Skeletal muscle satellite cell (primary cell): ENCODE measurements around the gene KBTBD8.
A peak's percentile ranks its signal among the peaks of the same experiment; 100 is the strongest.

ENCODE experiments used
- H3K27me3 ChIP-seq: 2 replicates; pipeline ENCODE4 v1.7.0; 2013; ENCODE audit warnings: low read length; ENCODE audit not compliant: control insufficient read depth, insufficient read depth
- H3K36me3 ChIP-seq: 2 replicates; pipeline ENCODE4 v1.7.0; 2013; ENCODE audit warnings: mild to moderate bottlenecking, control low read depth, low read length; ENCODE audit not compliant: insufficient read depth
- H3K4me1 ChIP-seq: 2 replicates; pipeline ENCODE4 v1.7.0; 2013; ENCODE audit warnings: low read length; ENCODE audit not compliant: control insufficient read depth, insufficient read depth
- H3K4me2 ChIP-seq: 2 replicates; pipeline ENCODE4 v1.7.0; 2013; ENCODE audit warnings: mild to moderate bottlenecking, low read length
- H3K4me3 ChIP-seq: 2 replicates; pipeline ENCODE4 v1.7.0; 2013; ENCODE audit warnings: low read length
- H3K9ac ChIP-seq: 2 replicates; pipeline ENCODE4 v1.7.0; 2013; ENCODE audit warnings: mild to moderate bottlenecking, low read depth, low read length, moderate library complexity
- H3K9me3 ChIP-seq: replicated peaks from 2 replicates; pipeline ENCODE4 v1.7.0; 2013; ENCODE audit warnings: mild to moderate bottlenecking, control low read depth, low read length

KBTBD8 gene

DNA sequence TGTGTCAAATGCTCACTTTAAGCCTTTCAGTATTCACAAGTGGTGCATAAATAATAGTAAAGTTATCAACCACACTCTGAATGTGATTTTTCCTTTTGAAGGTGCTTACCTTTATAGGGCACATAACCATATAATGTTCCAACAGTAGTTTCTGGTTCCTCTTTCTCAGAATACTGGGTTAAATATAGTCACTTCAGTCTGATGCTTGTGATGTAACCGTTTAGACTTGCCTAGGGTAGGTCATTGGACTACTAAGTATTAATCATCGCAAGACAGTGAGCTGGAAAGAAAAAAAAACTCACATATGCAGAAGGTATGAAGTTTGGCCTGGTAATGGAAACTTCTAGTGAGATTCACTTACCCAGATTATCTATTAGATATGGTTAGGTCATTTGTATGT lies 1.9 kb downstream of the KBTBD8 start:
- H3K36me3 ChIP-seq, result peaks cover 8% of the 10 kb centered on the region
- no peaks in the 10 kb centered on the region for H3K27me3 ChIP-seq
- no peak overlapping the region for H3K4me3 ChIP-seq
- no peak overlapping the region for H3K9ac ChIP-seq
- peak overlapping the region; percentile 92 for H3K4me2 ChIP-seq
- H3K4me1 ChIP-seq, result peaks cover 24% of the 10 kb centered on the region
- H3K9me3 ChIP-seq, result no peaks in the 10 kb centered on the region

DNA sequence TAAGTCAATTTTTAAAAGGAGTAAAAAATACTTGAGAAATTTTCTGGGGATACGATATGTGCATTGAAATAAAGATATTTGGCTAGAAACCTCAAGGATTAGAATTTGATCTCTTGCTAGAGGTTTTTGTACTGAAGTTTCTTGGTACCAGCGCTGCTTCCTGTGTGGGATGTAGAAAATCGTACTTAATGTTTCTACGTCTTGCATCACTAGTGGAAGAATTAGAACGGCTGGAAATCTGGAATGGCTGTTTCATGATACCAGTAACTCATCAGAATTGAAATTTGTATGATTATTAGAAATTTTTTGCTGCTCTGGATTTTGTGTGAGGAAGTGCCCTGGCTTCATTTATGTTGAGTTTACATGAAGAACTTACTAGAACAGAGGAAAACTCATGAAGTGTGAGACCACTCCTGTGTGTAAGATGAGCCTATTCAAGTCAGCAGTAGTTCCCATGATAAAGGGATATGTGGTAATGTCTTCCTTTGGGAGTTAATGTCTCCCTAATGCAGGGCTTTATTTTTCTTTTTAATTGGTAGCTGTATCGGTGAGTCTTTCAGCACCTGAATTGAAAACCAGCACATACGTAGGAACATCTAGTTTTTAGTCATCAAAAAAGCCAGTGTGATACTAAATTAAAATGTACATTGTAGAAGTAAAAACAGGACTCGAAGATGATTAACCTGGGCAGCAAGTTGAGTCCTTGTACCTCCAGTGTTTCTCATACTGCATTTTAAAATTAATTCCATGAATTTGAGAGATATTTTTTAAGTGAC lies 3.2 kb downstream of the KBTBD8 start:
- Histone ChIP-seq H3K27me3 (no peaks in the 10 kb centered on the region), H3K9ac (no peak overlapping the region), H3K4me1 (peaks cover 27% of the 10 kb centered on the region), H3K4me2 (no peak overlapping the region), H3K36me3 (peaks cover 8% of the 10 kb centered on the region), H3K4me3 (no peak overlapping the region), H3K9me3 (no peaks in the 10 kb centered on the region)

DNA sequence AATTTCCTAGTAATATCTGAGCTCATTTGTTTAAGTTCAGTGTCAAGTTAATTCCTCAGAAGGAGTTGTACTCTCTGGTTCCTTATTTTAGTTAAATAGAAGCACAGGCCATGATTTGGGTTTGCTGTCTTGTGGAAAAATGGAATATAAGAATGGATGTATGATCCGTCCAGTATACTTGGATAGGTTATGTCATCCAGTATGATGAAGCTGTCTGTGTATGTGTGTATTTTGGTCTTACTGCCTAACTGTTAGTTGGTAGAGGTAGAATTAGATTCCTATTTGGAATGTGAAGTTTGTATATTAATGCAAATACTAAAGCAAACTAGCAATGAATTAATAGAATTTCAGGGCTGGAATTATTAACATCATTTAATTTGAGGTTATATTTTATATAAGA lies 7.9 kb downstream of the KBTBD8 start:
- H3K9ac ChIP-seq, result no peak overlapping the region
- H3K27me3 ChIP-seq, result no peaks in the 10 kb centered on the region
- peaks cover 11% of the 10 kb centered on the region for H3K4me1 ChIP-seq
- no peaks in the 10 kb centered on the region for H3K9me3 ChIP-seq
- H3K4me3 ChIP-seq, result no peak overlapping the region
- H3K4me2 ChIP-seq, result no peak overlapping the region
- peaks cover 20% of the 10 kb centered on the region for H3K36me3 ChIP-seq

DNA sequence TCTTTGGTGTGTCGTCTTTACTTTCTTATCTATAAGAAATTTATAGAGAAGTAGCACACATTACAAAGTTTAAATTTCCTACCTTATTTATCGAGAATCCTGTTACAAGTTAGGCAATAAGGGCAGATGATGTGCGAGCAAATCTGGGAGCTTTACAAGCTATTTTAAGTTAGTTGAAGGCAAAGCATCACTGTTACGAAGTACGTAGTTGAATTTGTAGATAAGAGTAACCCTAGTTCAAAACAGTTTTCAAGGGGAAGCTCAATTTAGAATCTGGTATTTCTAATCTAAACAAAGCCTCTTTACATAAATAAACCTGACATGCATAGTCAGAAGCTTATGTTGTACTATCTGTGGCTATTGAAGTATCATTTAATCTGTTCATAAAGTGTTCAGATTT lies 8.4 kb downstream of the KBTBD8 start:
- Histone ChIP-seq H3K9me3 (no peaks in the 10 kb centered on the region), H3K4me1 (peaks cover 11% of the 10 kb centered on the region), H3K27me3 (no peaks in the 10 kb centered on the region), H3K9ac (no peak overlapping the region), H3K4me2 (no peak overlapping the region), H3K4me3 (no peak overlapping the region), H3K36me3 (peaks cover 20% of the 10 kb centered on the region)

DNA sequence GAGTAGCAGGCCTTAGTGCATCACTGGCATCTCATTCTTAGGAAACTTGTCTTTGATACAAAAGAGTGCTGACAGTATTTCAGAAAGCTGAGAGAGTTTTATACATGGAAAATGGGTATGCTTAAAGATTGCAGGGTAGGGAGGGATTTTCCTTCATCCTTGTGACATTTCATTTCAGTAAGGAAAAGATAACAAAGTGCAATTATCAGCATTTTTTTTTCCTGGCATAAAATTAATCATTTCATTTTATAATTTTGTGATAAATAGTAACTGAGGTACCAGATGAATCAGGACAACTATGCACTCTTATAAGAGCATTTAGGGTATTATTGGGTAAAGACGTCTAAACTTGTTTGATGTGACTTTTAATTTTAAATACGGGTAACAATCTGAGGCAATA lies 10.3 kb downstream of the KBTBD8 start:
- Histone ChIP-seq H3K4me1 (peaks cover 11% of the 10 kb centered on the region), H3K9me3 (no peaks in the 10 kb centered on the region), H3K4me2 (no peak overlapping the region), H3K9ac (no peak overlapping the region), H3K36me3 (peaks cover 20% of the 10 kb centered on the region), H3K27me3 (no peaks in the 10 kb centered on the region), H3K4me3 (no peak overlapping the region)

DNA sequence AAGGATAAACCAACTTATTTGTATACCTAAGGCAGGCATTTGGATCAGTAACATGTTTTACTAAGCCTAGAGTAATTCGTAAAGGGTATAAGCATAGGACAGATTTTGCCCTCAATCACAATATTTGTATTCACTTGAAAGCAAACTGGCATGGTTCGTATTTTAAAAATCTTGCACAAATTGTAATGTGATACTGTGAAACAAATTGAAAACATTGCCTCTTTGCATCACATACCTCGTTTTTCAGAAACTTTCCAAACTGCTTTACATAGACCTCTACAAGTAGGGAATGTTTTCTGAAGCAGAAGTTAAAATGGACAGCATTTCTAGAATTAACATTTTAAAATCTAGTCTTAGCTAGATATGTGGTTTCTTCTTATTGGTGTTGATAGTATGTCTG lies 11.6 kb downstream of the KBTBD8 start:
- Histone ChIP-seq H3K27me3 (no peaks in the 10 kb centered on the region), H3K9ac (no peak overlapping the region), H3K36me3 (peaks cover 12% of the 10 kb centered on the region), H3K4me2 (no peak overlapping the region), H3K9me3 (no peaks in the 10 kb centered on the region), H3K4me3 (no peak overlapping the region), H3K4me1 (peaks cover 11% of the 10 kb centered on the region)

DNA sequence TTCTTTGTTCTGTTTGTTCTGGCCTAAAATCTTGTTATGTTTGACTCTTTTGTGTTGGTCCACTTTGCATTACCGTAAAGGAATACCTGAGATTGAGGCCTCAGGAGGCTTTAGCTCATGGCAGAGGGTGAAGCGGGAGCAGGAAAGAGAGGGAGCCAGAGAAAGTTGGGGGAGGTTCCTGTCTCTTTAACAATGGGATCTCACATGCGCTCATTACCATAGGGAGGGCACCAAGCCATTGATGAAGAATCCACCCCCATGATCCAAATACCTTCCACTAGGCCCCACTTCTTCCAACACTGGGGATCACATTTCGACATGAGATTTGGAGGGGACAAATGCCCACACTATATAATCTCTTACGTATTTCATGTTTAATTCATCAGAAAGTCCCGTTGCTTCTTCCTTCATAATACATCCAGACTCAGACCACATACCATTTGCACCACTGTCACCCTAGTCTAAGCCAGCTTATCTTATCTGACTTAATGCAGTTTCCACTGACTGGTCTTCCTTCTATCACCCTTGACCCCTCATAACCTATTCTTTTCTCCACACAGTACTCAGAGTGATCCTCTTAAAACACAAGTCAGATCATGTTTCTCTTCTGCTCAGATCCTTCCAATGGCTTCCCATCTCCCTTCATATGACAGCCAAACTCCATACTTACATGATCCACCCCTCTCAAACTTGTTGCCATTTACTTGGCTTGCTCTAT lies 13.5 kb downstream of the KBTBD8 start:
- Histone ChIP-seq H3K4me2 (no peak overlapping the region), H3K9me3 (no peaks in the 10 kb centered on the region), H3K27me3 (no peaks in the 10 kb centered on the region), H3K9ac (no peak overlapping the region), H3K4me1 (peaks cover 5% of the 10 kb centered on the region), H3K4me3 (no peak overlapping the region), H3K36me3 (peaks cover 12% of the 10 kb centered on the region)

DNA sequence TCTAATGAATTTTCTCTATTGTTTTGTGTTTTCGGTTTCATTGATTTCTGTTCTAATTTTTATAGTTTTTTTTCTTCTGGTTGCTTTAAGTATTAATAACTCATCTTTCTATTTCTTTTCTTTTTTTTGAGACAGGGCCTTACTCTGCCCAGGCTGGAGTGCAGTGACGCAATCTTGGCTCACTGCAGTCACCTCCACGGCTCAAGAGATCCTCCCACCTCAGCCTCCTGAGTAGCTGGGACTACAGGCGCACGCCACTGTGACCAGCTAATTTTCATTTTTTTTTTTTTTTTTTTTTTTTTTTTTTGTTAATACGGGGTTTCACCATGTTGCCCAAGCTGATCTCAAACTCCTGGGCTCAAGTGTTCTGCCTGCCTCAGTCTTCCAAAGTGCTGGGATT lies 14.5 kb downstream of the KBTBD8 start:
- no peaks in the 10 kb centered on the region for H3K9me3 ChIP-seq
- H3K27me3 ChIP-seq, result no peaks in the 10 kb centered on the region
- peaks cover 12% of the 10 kb centered on the region for H3K36me3 ChIP-seq
- H3K4me1 ChIP-seq, result no peaks in the 10 kb centered on the region
- H3K9ac ChIP-seq, result no peak overlapping the region
- H3K4me2 ChIP-seq, result no peak overlapping the region
- no peak overlapping the region for H3K4me3 ChIP-seq

DNA sequence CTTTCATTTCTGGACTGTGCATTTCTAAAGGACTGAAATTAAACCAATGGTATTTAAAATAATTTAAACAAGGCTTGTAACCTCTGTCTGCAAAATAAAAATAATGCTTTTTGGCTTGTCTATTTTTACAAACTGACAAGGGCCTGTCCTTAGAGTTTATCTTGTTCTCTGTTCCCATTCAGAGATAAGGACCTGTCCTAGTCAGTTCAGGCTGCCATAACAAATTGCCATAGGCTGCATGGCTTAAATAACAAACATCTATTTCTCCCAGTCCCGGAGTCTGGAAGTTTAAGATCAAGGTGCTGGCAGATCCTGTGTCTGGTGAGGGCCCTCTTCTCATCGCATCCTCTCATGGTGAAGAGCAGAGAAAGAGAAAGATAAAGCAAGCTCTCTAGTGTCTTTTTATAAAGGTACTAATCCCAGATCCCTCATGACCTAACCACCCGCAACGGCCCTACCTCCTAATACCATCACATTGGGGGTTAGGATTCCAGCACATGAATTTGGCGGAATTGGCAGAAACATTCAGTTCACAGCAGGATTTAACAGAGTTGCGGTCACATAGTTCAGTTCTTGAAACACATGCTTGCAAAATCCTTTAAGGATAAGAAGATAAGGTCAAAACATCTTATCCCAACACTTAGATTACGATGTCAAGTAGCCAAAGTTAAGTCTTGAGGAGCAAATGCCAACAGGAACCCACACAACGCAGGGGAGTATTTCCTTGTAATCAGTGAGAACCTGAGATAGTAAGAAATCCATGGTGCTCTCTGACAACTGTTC lies 17.8 kb downstream of the KBTBD8 start:
- Histone ChIP-seq H3K27me3 (peaks cover 4% of the 10 kb centered on the region), H3K4me2 (no peak overlapping the region), H3K9me3 (no peaks in the 10 kb centered on the region), H3K9ac (no peak overlapping the region), H3K4me1 (peaks cover 4% of the 10 kb centered on the region), H3K36me3 (no peaks in the 10 kb centered on the region), H3K4me3 (no peak overlapping the region)

DNA sequence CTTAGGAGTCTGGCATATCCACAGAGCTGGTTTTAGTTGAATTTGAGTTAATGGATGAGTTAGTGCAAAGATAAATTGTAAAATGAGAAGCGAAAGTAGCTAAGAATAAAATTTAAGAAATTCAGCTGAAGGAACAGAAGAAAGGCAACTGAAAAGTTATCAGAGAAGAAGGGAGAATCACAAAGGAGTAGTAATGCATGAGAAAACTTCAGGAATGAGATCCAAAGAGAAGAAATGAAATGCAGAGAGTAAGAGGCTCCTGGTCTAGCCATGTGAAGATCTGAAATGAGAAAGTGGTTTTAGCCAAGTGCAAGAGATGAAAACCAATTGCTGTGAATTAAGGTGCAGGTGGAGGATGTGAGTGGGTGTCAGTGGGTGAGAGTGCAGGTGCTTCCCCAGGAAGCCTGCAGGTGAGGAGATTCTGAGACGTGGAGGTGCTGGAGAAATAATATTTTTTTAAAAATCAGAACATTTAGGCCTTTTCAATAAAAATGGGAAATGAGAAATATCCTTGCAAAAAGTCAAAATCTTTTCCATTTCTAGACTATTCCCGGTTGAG lies 18.5 kb downstream of the KBTBD8 start:
- Histone ChIP-seq H3K27me3 (peaks cover 4% of the 10 kb centered on the region), H3K4me1 (peaks cover 4% of the 10 kb centered on the region), H3K9me3 (no peaks in the 10 kb centered on the region), H3K4me2 (no peak overlapping the region), H3K9ac (no peak overlapping the region), H3K4me3 (no peak overlapping the region), H3K36me3 (no peaks in the 10 kb centered on the region)

DNA sequence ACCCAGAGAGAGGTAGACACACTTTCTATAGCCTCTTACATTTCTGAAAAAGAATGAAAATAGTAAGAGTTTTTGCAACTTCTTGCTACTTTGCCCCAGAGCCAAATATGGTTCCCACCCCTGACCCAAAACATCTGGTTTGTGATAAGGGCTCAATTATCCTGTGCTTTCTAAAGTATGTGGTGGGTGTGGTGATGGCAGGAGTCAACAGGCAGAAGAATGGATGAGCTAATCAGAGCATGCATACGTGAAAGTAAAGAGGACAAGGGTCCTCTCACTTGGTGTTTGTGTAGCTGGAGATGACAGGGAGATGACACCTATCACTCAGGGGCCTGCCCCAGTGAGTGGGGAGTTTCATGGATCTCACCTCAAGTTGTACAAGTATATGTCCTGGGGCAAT lies 19.1 kb downstream of the KBTBD8 start:
- H3K9me3 ChIP-seq, result no peaks in the 10 kb centered on the region
- H3K4me2 ChIP-seq, result no peak overlapping the region
- no peaks in the 10 kb centered on the region for H3K36me3 ChIP-seq
- no peak overlapping the region for H3K4me3 ChIP-seq
- H3K27me3 ChIP-seq, result peaks cover 4% of the 10 kb centered on the region
- no peak overlapping the region for H3K9ac ChIP-seq
- H3K4me1 ChIP-seq, result peaks cover 4% of the 10 kb centered on the region
